NOMO-1 treated with DMSO at 0.1 percent for 48 hours (cell line): Measurements from ENCODE around the gene IFNL4.
"Not testable (repeated sequence)": the region's sequence is repeated elsewhere in the genome, so short reads cannot be mapped to it uniquely, and the experiment has no call there.

Experiments used
- DNase-seq: peaks from one replicate; lab custom pipeline; 2025; ENCODE audit not compliant: unreplicated experiment; lab: John Stamatoyannopoulos, UW

IFNL4 gene

DNA sequence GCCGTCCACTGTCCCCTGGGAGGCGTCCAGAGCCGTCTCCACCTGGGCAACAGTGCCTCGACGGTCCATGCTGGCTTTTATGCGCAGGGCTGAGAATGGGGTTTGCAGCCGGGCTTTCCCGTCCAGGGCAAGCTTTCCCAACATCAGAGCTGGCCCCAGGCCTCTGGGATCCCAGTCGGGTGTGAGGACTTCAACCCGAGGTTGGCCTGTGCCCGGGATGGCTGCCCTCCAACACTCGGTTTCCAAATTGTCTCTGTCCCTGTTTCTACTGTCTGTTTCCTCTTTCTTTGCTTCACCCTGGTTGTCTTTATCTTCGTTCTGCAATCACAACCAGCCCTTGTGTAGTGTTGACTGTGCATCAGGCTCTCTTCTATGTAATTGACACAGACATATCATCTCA is at the start of gene IFNL4:
Gene IFNL4, minus strand, starts transcription at position 51 of the 400 bp plus-strand sequence.
- DNase-seq = no peak

DNA sequence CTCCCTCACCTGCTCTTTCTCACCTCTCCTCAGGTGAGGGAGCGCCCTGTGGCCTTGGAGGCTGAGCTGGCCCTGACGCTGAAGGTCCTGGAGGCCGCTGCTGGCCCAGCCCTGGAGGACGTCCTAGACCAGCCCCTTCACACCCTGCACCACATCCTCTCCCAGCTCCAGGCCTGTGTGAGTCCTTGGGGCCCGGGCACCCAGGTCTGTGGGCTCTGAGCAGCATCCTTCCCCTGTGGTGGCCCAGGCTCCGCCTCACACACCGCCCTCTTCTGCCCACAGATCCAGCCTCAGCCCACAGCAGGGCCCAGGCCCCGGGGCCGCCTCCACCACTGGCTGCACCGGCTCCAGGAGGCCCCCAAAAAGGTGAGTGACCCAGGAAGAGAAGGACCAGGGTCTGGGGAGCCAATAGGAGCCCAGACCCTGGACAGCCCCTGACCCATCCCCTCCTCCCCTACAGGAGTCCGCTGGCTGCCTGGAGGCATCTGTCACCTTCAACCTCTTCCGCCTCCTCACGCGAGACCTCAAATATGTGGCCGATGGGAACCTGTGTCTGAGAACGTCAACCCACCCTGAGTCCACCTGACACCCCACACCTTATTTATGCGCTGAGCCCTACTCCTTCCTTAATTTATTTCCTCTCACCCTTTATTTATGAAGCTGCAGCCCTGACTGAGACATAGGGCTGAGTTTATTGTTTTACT is 49.4 kb upstream of the IFNL4 start:
- DNase-seq = no peak

DNA sequence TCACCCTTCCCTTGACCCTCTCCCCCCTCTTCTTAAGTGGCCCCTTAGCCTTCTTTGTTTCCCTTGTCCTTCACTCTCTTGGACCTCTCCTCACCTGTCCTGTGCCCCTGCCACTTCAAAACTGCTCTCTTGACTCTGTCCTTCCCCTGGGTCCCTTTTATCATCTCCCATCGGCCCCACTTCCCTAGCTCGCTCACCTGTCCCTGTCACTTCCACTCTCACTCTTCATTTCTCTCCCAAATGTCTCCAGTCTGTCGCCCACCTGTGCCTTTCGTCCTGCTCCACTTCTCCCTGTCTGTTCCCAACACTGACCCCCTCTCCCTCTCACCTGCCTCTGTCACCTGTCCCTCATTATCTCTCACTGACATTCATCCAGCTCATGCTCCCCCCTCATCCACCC is 48.2 kb upstream of the IFNL4 start:
- no peak for DNase-seq

DNA sequence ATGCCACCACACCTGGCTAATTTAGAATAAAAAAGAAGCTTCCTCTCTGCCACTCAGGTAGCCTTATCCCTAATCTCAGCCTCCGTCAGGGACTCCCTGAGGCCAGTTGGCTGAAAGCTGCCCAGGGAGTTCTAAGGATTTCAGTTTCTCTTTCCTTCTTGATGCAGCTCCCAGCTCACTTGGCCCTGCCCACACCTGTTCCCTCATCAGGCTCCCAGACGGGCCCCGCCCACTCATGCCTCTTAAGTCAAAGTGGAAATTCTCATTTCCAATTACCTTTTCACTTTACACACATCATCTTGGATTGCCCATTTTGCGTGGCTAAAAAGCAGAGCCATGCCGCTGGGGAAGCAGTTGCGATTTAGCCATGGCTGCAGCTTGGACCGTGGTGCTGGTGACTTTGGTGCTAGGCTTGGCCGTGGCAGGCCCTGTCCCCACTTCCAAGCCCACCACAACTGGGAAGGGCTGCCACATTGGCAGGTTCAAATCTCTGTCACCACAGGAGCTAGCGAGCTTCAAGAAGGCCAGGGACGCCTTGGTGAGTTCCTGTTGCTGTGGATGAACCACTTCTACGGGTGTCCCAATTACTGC is 47.5 kb upstream of the IFNL4 start, which contains the start of gene IFNL1:
Gene IFNL1, plus strand, starts transcription at position 353 of the 591 bp plus-strand sequence. Its CDS starts 15 bp downstream, at position 368.
- no peak for DNase-seq

DNA sequence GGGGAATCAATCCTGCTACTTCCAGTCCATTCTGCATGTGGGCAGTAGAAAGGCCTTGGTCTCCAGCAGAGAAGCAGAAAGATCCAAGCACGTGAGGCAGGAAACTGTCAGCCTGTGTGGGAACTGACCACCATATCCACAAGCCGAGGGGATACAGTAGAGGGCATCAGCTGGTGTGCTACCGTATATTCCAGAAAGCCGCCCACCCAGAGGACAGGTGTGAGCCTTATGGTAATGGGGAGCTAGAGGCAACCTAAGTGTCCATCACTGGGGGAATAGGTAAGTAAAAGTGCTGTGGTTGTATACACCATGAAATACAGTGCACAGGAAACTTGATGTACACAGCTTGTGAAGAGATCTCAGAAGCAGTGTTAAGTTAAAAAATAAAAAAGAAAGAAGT is 44.7 kb upstream of the IFNL4 start:
- no peak for DNase-seq

DNA sequence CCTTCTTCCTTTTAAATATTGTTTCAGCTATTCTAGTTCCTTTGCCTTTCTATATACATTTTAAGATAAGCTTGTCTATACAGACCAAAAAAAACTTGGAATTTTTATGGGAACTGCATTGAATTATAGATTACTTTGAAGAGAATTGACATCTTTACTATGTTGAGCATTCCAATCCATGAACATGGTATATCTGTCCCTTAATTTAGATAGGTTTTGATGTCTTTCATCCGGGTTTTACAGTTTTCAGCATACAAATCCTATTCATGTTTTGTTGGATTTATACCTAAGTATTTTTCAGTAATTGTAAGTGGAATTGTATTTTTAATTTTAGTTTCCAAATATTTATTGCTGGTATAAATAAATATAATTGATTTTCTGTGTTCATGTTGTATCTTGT is 35.4 kb upstream of the IFNL4 start:
- no peak for DNase-seq

DNA sequence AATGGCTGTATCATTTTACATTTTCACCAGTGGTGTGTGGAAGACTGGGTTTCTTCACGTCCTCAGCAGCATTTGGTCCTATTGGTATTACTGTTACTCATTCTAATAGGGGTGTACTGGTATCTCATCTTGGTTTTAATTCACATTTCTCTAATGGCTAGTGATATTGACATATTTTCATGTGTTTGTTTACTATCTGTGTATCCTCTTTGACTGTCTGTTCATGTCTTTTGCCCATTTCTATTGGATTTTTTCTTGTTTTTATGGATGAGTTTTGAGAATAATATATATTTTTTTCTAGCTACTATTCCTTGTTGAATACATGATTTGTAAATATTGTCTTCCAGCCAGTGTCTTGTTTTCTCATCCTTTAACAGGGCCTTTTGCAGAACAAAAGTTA is 33.4 kb upstream of the IFNL4 start:
- DNase-seq = no peak

DNA sequence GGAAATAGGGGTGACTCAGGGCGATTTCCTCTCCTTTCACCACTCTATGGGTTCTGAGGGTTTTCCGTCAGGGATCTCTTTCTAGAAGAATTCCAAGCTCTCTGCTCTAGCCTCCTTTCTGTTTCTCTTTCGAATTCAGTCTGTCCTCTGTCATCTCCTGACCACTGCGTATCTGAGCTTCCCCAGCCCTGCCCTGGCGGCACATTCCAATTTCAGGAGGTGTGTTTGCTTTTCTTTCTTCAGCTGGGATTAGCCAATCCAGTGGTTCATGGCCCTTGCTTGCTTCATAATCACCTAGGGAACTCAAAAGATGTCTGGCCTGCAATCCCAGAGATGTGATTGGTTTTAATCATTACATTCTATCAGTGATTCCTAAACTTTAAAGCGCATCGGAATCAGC is 28.9 kb upstream of the IFNL4 start:
- no peak for DNase-seq

DNA sequence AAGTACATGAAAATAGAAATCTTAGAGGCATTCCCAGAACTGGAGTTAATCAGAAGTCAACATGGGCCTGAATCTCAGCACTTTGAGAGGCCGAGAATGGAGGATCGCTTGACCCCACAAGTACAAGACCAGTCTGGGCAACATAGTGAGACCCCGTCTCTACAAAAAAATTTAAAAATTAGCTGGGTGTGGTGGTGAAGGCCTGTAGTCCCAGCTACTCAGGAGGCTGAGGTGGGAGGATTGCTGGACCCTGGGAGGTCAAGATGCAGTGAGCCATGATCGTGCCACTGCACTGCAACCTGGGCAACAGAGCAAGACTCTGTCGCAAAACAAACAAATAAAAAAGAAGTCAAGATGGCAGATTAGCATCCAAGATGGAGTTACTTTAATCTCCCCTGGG is 28.1 kb upstream of the IFNL4 start:
- DNase-seq = no peak

DNA sequence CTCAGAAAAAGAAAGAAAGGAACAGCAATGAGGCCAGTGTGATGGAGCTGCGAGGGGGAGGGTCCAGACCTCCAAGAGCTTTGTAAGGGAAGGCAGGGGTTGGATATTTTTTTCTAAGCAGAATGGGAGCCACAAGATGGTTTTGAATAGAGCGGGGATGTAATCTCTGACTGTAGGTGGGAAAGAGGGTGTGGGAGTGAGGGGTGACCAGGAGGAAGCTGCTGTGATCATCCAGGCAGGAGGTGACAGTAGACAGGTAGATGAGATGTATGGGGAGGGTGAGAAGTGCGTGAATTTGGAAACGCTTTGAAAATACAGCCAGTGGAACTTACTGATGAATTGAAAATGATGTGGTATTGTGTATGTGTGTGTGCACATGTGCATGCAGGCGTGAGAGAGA is 26.9 kb upstream of the IFNL4 start:
- no peak for DNase-seq

DNA sequence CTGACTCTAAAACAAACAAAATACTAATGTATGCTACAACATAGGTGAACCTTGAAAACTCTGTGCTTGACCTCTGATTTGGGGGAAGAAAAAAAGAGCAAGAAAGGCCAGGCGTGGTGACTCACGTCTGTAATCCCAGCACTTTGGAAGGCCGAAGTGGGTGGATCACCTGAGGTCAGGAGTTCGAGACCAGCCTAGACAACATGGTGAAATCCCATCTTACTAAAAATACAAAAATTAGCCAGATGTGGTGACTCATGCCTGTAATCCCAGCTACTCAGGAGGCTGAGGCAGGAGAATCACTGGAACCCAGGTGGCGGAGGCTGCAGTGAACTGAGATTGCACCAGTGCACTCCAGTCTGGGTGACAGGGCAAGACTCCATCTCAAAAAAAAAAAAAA is 25.2 kb upstream of the IFNL4 start:
- not testable (repeated sequence) for DNase-seq

DNA sequence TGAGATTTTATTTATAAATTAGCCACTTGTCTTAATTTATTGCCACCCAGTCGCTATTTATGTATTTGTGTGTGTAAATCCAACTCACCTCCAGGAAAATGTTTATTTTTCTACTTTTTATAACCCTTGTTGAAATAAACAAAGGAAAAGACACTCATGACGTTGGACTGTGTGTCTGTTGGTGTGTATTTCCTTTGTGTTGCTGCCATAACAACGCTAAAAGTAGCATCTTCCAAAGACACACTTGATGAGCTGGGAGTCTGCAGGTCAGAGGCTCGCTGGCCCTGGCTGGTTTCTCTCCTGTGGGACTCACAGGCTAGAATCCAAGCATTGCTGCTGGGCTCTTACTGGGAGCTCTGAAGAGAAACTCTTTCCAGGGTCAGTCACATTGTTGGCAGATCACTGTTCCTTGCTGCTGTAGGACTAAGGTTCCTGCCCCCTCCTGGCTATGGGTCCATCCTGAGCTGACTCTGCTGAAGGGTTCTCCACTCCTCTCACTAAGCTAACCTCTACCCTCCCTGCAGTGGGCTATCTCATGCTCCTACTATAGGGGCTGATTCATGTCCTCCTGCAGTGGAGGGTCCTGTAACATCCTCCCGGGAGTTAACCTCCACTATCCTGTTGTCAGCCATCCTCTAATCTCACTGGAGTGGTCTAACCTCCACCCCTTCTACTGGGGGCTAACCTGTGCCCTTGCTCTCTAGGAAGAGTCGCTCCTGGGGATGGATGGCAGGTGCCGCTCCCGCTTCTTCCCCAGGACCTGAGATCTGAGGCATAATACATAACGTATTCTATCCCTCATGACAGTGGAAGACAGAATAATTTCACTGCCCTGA is 21.6 kb upstream of the IFNL4 start:
- no peak for DNase-seq

DNA sequence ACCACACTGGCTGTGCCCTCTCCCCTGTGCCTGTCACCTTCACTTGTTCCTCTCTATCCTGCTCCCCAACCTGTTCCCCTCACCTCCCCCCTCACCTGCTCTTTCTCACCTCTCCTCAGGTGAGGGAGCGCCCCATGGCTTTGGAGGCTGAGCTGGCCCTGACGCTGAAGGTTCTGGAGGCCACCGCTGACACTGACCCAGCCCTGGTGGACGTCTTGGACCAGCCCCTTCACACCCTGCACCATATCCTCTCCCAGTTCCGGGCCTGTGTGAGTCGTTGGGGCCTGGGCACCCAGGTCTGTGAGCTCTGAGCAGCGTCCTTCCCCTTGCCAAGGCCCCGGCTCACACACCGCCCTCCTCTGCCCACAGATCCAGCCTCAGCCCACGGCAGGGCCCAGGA is 20.7 kb upstream of the IFNL4 start:
- DNase-seq = not testable (repeated sequence)

DNA sequence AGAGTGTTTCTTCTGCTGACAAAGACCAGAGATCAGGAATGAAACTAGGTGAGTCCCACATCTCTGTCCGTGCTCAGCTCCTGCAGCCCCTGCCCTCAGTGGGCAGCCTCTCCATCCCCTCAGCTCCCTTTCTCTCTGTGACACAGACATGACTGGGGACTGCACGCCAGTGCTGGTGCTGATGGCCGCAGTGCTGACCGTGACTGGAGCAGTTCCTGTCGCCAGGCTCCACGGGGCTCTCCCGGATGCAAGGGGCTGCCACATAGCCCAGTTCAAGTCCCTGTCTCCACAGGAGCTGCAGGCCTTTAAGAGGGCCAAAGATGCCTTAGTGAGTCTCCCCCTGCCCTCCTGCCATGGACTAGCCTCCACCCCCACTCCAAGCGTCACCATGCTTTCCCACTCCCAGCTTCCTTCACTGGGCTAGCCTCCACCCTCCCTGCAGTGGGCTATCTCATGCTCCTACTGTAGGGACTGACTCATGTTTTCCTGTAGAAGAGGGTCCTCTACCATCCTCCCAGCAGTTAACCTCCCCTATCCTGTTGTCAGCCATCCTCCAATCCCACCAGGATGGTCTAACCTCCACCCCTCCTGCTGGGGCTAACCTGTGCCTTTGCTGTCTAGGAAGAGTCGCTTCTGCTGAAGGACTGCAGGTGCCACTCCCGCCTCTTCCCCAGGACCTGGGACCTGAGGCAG is 20.0 kb upstream of the IFNL4 start:
- not testable (repeated sequence) for DNase-seq

DNA sequence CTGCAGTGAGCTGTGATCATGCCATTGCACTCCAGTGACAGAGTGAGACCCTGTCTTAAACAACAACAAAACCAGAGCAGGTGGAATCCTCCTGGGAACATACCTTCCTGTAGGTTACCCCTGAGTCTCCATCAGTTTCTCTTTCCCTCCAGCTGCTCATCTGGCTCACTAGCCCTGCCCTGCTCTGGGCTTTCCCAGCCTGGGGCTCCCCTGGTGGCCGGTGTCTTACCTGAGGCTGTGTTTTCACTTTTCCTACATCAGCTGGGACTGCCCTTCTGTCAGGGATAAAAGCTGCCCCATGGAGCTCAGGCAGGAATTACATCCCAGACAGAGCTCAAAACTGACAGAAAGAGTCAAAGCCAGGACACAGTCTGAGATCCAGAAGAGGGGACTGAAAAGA is 19.4 kb upstream of the IFNL4 start, which contains the start of gene IFNL2:
Gene IFNL2, plus strand, starts transcription at position 312 of the 400 bp plus-strand sequence. CDS start 173 bp downstream, outside the sequence.
- not testable (repeated sequence) for DNase-seq

DNA sequence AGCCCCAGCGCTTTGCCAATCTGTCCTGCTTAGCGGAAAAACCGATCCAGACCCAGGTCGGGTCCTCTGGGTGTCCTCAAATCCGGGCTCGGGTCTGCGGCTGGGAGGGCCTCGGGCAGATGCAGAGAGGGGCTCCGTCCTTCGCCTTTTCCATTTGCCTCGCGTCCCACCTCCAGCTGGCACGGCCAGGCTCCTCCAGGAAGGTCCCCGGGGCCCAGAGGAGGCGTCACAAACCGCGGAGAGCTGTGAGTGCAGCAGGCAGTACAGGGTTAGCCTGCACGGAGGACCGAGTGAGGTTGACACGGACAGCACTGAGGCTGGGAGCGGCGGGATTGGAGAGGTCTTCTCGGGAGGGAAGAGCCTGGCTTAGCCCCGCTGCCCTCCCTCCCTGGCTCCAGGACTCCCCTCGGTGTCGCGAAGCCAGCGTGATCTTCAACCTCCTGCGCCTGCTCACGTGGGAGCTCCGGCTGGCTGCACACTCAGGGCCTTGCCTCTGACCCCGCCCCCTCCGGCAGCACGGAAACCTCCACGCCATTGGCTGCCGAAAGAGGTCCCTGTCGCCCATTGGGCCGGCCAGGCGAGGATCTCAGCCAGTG is 16.8 kb upstream of the IFNL4 start:
- DNase-seq = no peak

DNA sequence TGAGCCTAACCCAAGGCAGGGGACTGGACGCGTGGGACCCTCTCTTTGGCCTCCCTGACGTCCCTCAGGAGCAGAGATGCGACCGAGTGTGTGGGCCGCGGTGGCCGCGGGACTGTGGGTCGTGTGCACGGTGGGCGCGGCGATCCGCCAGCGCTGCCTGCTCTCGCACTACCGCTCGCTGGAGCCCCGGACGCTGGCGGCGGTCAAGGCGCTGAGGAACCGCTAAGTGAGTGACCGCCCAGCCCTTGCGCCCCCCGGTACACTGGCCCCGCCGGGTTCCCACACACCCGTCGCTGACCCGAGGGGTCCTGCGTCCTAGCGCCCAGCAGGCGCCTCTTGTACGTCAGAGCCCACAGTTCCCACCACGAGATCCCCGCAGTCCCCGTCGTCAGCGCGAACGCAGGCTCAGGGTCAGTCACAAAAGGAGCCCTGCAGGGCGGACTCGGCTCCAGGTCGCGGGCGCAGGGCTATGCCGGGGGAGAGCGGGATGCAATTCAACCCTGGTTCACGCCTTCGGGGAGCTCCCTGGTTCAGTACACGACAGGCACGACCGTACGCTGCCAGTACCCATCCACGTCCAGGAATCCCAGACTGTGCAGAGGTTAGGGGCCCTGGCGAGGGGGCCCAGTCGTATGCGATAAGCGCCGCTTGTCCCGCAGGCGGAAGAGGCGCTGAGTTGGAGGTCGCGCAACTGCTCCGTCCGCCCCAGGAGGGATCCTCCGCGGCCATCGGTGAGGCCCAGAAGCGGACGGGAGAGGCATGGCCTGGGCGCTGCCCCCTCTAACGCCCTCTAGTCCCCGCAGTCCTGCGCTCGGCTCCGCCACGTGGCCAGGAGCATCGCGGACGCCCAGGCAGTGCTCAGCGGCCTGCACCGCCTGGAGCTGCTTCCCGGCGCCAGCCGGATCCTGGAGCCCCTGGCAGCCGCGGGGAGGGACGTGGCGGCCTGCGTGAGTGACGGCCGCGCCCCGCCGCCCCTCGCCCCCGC is 15.9 kb upstream of the IFNL4 start:
- no peak for DNase-seq

DNA sequence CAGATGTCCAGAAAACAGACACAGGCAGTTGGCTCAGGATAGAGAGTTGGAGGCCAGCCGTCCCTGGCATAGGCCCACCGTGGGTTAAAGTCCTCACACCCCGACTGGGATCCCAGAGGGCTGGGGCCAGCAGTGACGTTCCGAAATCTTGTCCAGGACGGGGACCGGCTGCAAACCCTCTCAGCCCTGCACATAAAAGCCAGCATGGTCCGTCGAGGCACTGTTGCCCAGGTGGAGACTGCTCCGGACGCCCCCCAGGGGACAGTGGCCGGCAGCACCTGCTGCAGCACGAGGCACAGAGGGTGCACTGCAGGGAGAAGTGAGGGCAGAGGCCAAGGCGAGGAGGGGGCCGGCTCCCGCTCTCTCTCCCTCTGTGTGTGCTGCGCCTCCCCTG is 15.3 kb upstream of the IFNL4 start:
- DNase-seq = no peak

DNA sequence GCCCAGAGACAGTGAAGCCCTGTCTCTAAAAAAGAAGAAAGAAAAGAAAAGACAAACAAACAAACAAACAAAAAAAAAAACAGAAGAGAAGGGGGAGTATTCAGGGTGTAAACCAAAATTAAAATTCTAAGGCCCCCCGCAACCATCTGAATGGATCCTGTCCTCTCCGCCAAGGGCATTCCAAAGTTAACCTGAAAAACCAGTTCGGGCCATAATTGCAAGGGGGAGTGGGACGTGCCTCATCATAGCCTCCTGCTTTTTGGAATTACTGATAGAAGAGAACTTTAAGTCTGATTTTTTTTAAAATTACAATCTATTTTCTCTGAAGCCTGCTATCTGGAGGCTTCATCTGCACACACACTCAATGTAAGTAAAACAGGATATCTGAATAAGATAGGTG is 13.8 kb upstream of the IFNL4 start:
- no peak for DNase-seq

DNA sequence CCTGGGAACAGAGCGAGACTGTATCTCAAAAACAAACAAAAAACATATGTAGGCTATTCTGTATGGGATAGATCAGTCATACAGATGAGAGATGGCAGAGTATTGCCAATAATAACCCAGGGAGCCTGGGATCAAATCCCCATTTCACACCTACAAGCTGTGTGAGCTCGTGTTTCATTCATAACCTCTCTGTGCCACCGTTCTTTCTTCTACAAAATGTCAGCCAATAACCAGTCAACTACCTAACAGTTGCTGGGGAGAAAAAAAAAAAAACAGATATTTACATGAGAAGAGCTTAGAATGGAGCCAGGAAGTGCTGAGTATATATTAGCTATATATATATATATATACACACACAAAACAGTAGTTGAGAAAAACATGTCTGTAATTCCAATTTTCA is 13.0 kb upstream of the IFNL4 start:
- no peak for DNase-seq
